Panc1 (cell line): ENCODE data around the gene ADCY9. TPM values are rescaled to one million over a fixed set of nuclear protein-coding genes. Genes with fewer than 3 reads are reported as not detected.

Source experiments
- ATAC-seq: fragments of 200-7000 bp; cut with Tn5 transposase; 2 replicates; pipeline ENCODE4 v1.9.1; 2020; ENCODE audit warnings: mild to moderate bottlenecking, moderate library complexity
- BruUV-seq: library from RNA; stranded (reverse); fragments of 400-500 nt; replicated peaks from 2 replicates; lab custom pipeline; 2021; lab: Mats Ljungman, UMichigan
- CTCF ChIA-PET: fragments of 300-600 bp; sonication (Branson Sonifier 250); formaldehyde crosslinking; loops from one replicate; lab custom pipeline; 2022; ENCODE audit warnings: antibody characterized with exemption; lab: Charles Lee
- POLR2A ChIA-PET: fragments of 300-600 bp; sonication (Branson Sonifier 250); formaldehyde crosslinking; loops from one replicate; lab custom pipeline; 2022; ENCODE audit warnings: antibody characterized with exemption; lab: Charles Lee
- DNase-seq: peaks from one replicate; pipeline ENCODE4 v3.0.0-alpha.2; 2010; ENCODE audit warnings: low read depth, low spot score
- H3K27ac ChIP-seq: 2 replicates; pipeline ENCODE4 v1.5.1; 2011; ENCODE audit warnings: mild to moderate bottlenecking, low read length, inconsistent platforms
- H3K27me3 ChIP-seq: fragments of 200-500 bp; sonication (Bioruptor generic); 2 replicates; pipeline ENCODE4 v1.6.0; 2014; ENCODE audit warnings: low read length, inconsistent platforms; ENCODE audit not compliant: control insufficient read depth, insufficient read depth
- H3K36me3 ChIP-seq: fragments of 200-500 bp; sonication (Bioruptor generic); 2 replicates; pipeline ENCODE4 v1.5.1; 2014; ENCODE audit warnings: inconsistent platforms, mild to moderate bottlenecking, low read length, moderate library complexity; ENCODE audit not compliant: control insufficient read depth, insufficient read depth
- H3K4me1 ChIP-seq: 2 replicates; pipeline ENCODE4 v1.5.1; 2011; ENCODE audit warnings: inconsistent platforms, mild to moderate bottlenecking, low read length, moderate library complexity; ENCODE audit not compliant: control insufficient read depth, insufficient read depth
- H3K4me3 ChIP-seq, 2 experiments: 2 replicates each; pipeline ENCODE4 v1.5.1; 2011 to 2012; ENCODE audit warnings: low read depth in 2 of 2, low read length in 2 of 2, mild to moderate bottlenecking in 2 of 2, inconsistent platforms in 1 of 2, moderate library complexity in 1 of 2
- H3K9me3 ChIP-seq: fragments of 200-500 bp; sonication (Bioruptor generic); 2 replicates; pipeline ENCODE4 v1.5.1; 2014; ENCODE audit warnings: low read depth, mild to moderate bottlenecking, inconsistent platforms, low read length, moderate library complexity; ENCODE audit not compliant: control insufficient read depth, insufficient read depth
- POLR2AphosphoS5 ChIP-seq: IDR thresholded peaks from 2 replicates; pipeline ENCODE4 v1.6.1; 2012; ENCODE audit warnings: mild to moderate bottlenecking, low read depth, low read length, moderate library complexity
- SIN3A ChIP-seq: IDR thresholded peaks from 2 replicates; pipeline ENCODE4 v1.6.1; 2012; ENCODE audit warnings: low read depth, mild to moderate bottlenecking, low read length, moderate library complexity, borderline replicate concordance; ENCODE audit not compliant: insufficient read depth
- TCF7L2 ChIP-seq: IDR thresholded peaks from 2 replicates; pipeline ENCODE4 v1.6.1; 2011; ENCODE audit warnings: mild to moderate bottlenecking, low read depth, low read length, inconsistent platforms
- in situ Hi-C: cut with HindIII; loops from 2 replicates; pipeline ENCODE4 v1.10.0; 2016; ENCODE audit warnings: low sequenced_read_pairs, low pct_unique_long_range_greater_than_20kb
- intact Hi-C: fragments of 100-400 bp; cut with micrococcal nuclease; formaldehyde crosslinking; loops from one replicate; pipeline ENCODE4 v1.10.0; 2022; ENCODE audit not compliant: unreplicated experiment
- total RNA-seq: library from RNA; stranded (reverse); gene quantifications from one replicate; pipeline ENCODE4 v1.2.1, GENCODE V29; 2021; ENCODE audit not compliant: unreplicated experiment
- TF ChIP-seq, protein P1 (sequence below), 2 experiments: IDR thresholded peaks; 2 replicates each; pipeline ENCODE4 v1.6.1; 2011 to 2012; ENCODE audit warnings: low read depth in 2 of 2, control low read depth in 1 of 2, low read length in 1 of 2, mild to moderate bottlenecking in 1 of 2, moderate library complexity in 1 of 2; ENCODE audit not compliant: insufficient read depth in 1 of 2
- TF ChIP-seq, protein P2 (sequence below): fragments of 450-650 bp; IDR thresholded peaks from 2 replicates; pipeline ENCODE4 v1.5.1; 2017; ENCODE audit warnings: mild to moderate bottlenecking

Gene ADCY9
- total RNA-seq, 1 experiment from 2014 or later = 29.8 TPM

DNA sequence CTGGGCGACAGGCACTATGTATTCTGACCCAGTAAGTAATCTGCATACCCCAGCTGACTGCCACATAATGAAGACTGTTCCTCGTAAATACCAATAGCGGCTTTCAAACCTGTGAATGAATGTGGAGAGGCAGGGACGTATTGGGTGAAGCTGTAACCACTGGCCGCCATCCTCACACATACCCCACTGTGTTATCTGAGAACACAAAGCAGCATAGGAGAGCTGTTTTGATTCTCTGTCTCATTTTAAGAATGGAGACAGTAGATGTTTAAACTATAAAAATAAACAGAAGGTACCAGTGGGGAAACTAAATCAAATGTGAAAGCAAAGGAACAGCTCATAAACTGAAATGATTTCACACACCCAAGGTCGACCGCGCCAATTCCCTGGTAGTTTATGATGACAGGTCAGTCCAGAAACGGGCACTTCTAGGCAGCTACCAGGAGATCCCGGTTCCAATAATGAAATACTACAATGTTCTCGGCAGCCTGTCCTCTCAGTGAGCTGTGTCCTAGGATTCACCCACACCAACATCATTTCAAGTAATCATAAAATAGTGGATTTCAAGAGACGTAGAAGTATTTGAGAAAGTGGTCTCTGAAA is 109.7 kb downstream of the ADCY9 start:
- TF ChIP-seq POLR2AphosphoS5 (no peak), SIN3A (no peak), TCF7L2 (no peak)
- TF ChIP-seq, protein P1, sequence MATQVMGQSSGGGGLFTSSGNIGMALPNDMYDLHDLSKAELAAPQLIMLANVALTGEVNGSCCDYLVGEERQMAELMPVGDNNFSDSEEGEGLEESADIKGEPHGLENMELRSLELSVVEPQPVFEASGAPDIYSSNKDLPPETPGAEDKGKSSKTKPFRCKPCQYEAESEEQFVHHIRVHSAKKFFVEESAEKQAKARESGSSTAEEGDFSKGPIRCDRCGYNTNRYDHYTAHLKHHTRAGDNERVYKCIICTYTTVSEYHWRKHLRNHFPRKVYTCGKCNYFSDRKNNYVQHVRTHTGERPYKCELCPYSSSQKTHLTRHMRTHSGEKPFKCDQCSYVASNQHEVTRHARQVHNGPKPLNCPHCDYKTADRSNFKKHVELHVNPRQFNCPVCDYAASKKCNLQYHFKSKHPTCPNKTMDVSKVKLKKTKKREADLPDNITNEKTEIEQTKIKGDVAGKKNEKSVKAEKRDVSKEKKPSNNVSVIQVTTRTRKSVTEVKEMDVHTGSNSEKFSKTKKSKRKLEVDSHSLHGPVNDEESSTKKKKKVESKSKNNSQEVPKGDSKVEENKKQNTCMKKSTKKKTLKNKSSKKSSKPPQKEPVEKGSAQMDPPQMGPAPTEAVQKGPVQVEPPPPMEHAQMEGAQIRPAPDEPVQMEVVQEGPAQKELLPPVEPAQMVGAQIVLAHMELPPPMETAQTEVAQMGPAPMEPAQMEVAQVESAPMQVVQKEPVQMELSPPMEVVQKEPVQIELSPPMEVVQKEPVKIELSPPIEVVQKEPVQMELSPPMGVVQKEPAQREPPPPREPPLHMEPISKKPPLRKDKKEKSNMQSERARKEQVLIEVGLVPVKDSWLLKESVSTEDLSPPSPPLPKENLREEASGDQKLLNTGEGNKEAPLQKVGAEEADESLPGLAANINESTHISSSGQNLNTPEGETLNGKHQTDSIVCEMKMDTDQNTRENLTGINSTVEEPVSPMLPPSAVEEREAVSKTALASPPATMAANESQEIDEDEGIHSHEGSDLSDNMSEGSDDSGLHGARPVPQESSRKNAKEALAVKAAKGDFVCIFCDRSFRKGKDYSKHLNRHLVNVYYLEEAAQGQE (IDR thresholded peaks at IDR 0.05; ENCODE audit: insufficient read depth in 1 of 2, low read depth in 2 of 2, low read length in 1 of 2) = no peak
- TF ChIP-seq, protein P2, sequence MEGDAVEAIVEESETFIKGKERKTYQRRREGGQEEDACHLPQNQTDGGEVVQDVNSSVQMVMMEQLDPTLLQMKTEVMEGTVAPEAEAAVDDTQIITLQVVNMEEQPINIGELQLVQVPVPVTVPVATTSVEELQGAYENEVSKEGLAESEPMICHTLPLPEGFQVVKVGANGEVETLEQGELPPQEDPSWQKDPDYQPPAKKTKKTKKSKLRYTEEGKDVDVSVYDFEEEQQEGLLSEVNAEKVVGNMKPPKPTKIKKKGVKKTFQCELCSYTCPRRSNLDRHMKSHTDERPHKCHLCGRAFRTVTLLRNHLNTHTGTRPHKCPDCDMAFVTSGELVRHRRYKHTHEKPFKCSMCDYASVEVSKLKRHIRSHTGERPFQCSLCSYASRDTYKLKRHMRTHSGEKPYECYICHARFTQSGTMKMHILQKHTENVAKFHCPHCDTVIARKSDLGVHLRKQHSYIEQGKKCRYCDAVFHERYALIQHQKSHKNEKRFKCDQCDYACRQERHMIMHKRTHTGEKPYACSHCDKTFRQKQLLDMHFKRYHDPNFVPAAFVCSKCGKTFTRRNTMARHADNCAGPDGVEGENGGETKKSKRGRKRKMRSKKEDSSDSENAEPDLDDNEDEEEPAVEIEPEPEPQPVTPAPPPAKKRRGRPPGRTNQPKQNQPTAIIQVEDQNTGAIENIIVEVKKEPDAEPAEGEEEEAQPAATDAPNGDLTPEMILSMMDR = no peak
- POLR2A ChIA-PET = no interaction called here

DNA sequence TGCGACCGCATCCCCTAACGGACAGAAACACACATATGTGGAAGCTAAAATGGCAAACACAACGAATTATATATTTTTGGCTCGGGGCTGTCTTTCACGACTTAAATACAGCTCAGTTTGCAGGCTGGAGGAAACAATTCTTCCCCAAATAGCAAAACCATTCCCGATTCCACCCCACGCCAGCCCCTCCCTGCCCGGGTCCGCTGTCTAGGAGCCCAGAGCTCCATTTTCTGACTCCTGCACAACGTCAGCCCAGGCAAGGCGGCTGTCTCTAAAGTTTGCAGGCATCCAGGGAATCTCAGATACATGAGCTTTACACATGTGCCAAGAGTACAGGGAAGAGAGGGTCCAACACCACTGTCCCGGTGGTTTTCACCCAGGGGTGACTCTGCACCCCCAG is 110.5 kb downstream of the ADCY9 start:
- ChIA-PET CTCF (no interaction called here), POLR2A (no interaction called here)
- TF ChIP-seq POLR2AphosphoS5 = no peak
- TF ChIP-seq, protein P2 = no peak
- TF ChIP-seq SIN3A = no peak
- TF ChIP-seq, protein P1 (IDR thresholded peaks at IDR 0.05; ENCODE audit: insufficient read depth in 1 of 2, low read depth in 2 of 2, low read length in 1 of 2) = no peak
- TF ChIP-seq TCF7L2 = no peak
- H3K9me3 ChIP-seq = no peaks in the 10 kb centered on the region
- in situ Hi-C loops (no loop called here), intact Hi-C loops (no loop called here)
- no peaks in the 10 kb centered on the region for H3K4me1 ChIP-seq
- no peaks in the 10 kb centered on the region for H3K36me3 ChIP-seq
- no peaks in the 10 kb centered on the region for H3K27me3 ChIP-seq
- DNase-seq (no peak), ATAC-seq (no peak)
- H3K4me3 ChIP-seq = no peak overlapping the region
- BruUV-seq = no TSS peak
- no peak overlapping the region for H3K27ac ChIP-seq

More for the DNA sequence above, 109.7 kb downstream of the ADCY9 start:
- Histone ChIP-seq H3K36me3 (no peaks in the 10 kb centered on the region), H3K4me1 (peaks cover 6% of the 10 kb centered on the region), H3K27me3 (no peaks in the 10 kb centered on the region), H3K27ac (no peak overlapping the region), H3K9me3 (no peaks in the 10 kb centered on the region), H3K4me3 (no peak overlapping the region)
- in situ Hi-C loops = no loop called here
- no peak for DNase-seq
- no peak for ATAC-seq
- CTCF ChIA-PET = no interaction called here
- intact Hi-C loops = no loop called here
- BruUV-seq = no TSS peak
